Stimulated activated CD8-positive, alpha-beta memory T cell treated with anti-CD3 and anti-CD28 coated beads, Interleukin-2, amount 100 ng/mL, for 48 hours (primary cell): ENCODE data around the gene ADCK2.
"Not testable (repeated sequence)": the region's sequence is repeated elsewhere in the genome, so short reads cannot be mapped to it uniquely, and the experiment has no call there.

Source experiments
- DNase-seq, 2 donors: peaks; one replicate each; pipeline ENCODE4 v3.0.0-alpha.2; 2020; ENCODE audit warnings: low read depth in 2 of 2

Gene ADCK2

GRCh38 chr7:140738280-140738679 lies 65.5 kb downstream of the ADCK2 start:
- DNase-seq: no peak

- not testable (repeated sequence) for DNase-seq
Observed at GRCh38 chr7:140743255-140743654, 70.5 kb downstream of the ADCK2 start.

GRCh38 chr7:140744005-140744404 lies 71.3 kb downstream of the ADCK2 start:
- DNase-seq: no peak
